WTC11 (cell line): Measurements from ENCODE around the gene FBXL7.

Experiments
- CTCF ChIP-seq: fragments of 200-600 bp; IDR thresholded peaks from 2 replicates; pipeline ENCODE4 v1.8.0; 2022; ENCODE audit warnings: antibody characterized with exemption
- ESRRA ChIP-seq: sonication (generic); formaldehyde crosslinking; IDR thresholded peaks from 2 replicates; pipeline ENCODE4 v1.8.1; 2022; ENCODE audit warnings: mild to moderate bottlenecking, missing genetic modification reagents, borderline replicate concordance
- FOXP4 ChIP-seq: sonication (generic); formaldehyde crosslinking; IDR thresholded peaks from 2 replicates; pipeline ENCODE4 v1.8.0; 2022; ENCODE audit warnings: mild to moderate bottlenecking, missing genetic modification reagents
- GABPB1 ChIP-seq: sonication (generic); formaldehyde crosslinking; IDR thresholded peaks from 2 replicates; pipeline ENCODE4 v1.8.1; 2023; ENCODE audit warnings: mild to moderate bottlenecking, missing genetic modification reagents
- MAX ChIP-seq: sonication (generic); formaldehyde crosslinking; IDR thresholded peaks from 2 replicates; pipeline ENCODE4 v1.8.0; 2022; ENCODE audit warnings: mild to moderate bottlenecking, missing genetic modification reagents
- SMAD3 ChIP-seq: sonication (generic); formaldehyde crosslinking; IDR thresholded peaks from 2 replicates; pipeline ENCODE4 v1.8.0; 2022; ENCODE audit warnings: missing genetic modification reagents, mild to moderate bottlenecking, borderline replicate concordance
- USF2 ChIP-seq: sonication (generic); formaldehyde crosslinking; IDR thresholded peaks from 2 replicates; pipeline ENCODE4 v1.8.1; 2023; ENCODE audit warnings: mild to moderate bottlenecking, missing genetic modification reagents, moderate library complexity
- ZNF121 ChIP-seq: sonication (generic); formaldehyde crosslinking; IDR thresholded peaks from 2 replicates; pipeline ENCODE4 v1.8.0; 2023; ENCODE audit warnings: missing genetic modification reagents
- TF ChIP-seq, protein P1 (sequence below): sonication (generic); formaldehyde crosslinking; conservative IDR thresholded peaks from 2 replicates; pipeline ENCODE4 v1.8.1; 2022; ENCODE audit warnings: mild to moderate bottlenecking, missing genetic modification reagents
- TF ChIP-seq, protein P2 (sequence below): sonication (generic); formaldehyde crosslinking; IDR thresholded peaks from 2 replicates; pipeline ENCODE4 v1.8.1; 2023; ENCODE audit warnings: mild to moderate bottlenecking, missing genetic modification reagents
- TF ChIP-seq, protein P3 (sequence below): sonication (generic); formaldehyde crosslinking; IDR thresholded peaks from 2 replicates; pipeline ENCODE4 v1.8.1; 2022; ENCODE audit warnings: low read depth, mild to moderate bottlenecking, moderate library complexity, missing genetic modification reagents, borderline replicate concordance

- no peak for TF ChIP-seq ESRRA (CRISPR knock-in tag)
- TF ChIP-seq CTCF = no peak
- TF ChIP-seq MAX (CRISPR knock-in tag) = no peak
- no peak for TF ChIP-seq FOXP4 (CRISPR knock-in tag)
- TF ChIP-seq, protein P1, sequence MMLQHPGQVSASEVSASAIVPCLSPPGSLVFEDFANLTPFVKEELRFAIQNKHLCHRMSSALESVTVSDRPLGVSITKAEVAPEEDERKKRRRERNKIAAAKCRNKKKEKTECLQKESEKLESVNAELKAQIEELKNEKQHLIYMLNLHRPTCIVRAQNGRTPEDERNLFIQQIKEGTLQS (CRISPR knock-in tag) = no peak
- TF ChIP-seq, protein P2, sequence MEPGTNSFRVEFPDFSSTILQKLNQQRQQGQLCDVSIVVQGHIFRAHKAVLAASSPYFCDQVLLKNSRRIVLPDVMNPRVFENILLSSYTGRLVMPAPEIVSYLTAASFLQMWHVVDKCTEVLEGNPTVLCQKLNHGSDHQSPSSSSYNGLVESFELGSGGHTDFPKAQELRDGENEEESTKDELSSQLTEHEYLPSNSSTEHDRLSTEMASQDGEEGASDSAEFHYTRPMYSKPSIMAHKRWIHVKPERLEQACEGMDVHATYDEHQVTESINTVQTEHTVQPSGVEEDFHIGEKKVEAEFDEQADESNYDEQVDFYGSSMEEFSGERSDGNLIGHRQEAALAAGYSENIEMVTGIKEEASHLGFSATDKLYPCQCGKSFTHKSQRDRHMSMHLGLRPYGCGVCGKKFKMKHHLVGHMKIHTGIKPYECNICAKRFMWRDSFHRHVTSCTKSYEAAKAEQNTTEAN (CRISPR knock-in tag) = no peak
- TF ChIP-seq SMAD3 (CRISPR knock-in tag) = no peak
- TF ChIP-seq, protein P3, sequence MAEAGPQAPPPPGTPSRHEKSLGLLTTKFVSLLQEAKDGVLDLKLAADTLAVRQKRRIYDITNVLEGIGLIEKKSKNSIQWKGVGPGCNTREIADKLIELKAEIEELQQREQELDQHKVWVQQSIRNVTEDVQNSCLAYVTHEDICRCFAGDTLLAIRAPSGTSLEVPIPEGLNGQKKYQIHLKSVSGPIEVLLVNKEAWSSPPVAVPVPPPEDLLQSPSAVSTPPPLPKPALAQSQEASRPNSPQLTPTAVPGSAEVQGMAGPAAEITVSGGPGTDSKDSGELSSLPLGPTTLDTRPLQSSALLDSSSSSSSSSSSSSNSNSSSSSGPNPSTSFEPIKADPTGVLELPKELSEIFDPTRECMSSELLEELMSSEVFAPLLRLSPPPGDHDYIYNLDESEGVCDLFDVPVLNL (CRISPR knock-in tag) = no peak
- TF ChIP-seq ZNF121 (CRISPR knock-in tag) = no peak
- TF ChIP-seq USF2 = no peak
- TF ChIP-seq GABPB1 (CRISPR knock-in tag) = no peak
These were observed 399.5 kb downstream of the FBXL7 start for GRCh38 chr5:15899481-15899880.
